ENCODE results near the gene SFT2D1.
"Not testable (repeated sequence)": the region's sequence is repeated elsewhere in the genome, so short reads cannot be mapped to it uniquely, and the experiment has no call there.

SFT2D1 gene

DNA sequence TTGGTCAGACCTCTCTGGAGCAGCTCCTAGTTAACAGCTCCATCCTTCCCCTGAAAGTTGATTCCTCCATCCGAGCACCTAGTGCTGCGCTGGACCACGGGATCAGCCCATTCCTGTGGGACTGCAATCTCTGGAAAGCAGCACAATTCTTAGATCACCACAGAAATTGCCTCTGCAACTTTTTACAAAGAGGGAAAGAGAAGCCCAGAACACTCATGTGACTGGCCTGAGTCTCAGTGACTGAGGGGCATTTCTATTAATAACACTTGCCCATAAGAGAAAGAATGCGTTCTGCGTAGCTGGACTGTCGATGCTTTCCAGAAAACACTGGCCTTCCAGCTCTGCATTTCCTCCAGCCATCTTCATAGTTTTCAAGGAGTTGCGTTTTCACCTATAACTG lies 22.1 kb upstream of the SFT2D1 start:
- DNase-seq (ENCODE audit: low spot score) = no peak

DNA sequence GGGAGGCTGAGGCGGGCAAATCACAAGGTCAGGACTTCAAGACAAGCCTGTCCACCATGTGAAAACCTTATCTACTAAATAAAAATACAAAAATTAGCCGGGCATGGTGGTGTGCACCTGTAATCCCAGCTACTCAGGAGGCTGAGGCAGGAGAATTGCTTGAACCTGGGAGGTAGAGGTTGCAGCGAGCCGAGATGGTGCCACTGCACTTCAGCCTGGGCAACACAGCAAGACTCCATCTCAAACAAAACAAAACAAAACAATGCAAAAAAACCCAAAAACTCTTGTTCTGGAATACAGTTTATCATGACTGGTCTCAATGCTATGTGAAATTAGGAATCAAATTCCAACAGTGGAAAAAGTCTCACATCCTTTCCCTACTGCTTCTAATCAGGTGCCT lies 20.1 kb upstream of the SFT2D1 start:
- DNase-seq (ENCODE audit: low spot score) = not testable (repeated sequence)

DNA sequence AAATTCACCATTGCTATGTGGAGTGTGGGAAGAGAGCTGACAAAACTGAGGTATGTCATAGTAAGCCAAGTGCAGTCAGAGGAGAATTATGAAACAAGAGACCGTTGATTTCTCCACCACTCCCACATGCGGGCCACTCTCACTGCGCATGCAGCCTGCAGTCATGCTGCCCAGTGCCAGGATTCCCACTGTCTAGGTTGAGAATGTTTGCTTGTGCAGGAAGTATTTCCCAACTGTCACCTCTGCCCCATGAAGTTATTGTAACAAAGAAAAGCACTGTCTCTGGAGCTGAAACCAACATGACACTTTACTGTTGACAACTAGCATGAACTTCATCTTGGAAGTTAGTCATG lies 18.7 kb upstream of the SFT2D1 start:
- DNase-seq (ENCODE audit: low spot score) = no peak

DNA sequence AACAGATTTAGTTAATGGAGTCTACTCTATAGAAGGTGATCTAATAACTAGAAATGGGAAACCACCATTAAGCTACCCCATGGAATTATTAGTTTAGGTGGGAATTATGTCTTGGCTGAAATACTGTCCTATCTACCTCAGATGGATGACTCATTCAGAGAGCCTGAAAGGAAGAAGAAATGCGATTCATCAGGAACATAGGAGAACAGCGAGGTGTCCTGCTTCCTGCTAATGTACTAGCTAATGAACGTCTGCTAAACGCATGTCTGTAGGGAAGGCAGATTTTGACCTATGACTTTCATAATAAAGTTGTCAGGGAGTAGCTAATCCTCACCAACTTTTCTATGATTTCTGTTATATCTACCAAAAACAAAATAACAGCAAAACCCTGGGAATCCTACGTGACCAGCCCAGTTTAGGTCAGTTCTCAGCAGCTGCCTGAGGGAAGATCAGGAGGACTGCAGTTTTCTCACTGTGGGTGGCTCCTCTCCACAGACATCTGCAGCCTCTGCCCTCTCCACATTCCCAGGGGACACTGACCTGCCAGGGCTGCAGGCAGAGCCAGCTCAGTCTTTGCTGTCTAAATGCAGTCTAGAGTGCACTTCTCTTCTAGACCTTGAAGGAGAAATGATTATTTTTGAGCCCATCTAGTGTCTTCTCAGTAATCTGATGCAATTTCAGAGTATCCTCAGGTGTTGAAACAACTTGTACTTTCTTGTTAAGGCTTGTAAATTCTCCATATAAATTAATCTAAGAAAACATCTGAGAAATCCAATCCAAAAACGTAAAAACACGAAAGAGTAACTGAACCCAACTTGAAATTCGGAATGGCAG lies 18.1 kb upstream of the SFT2D1 start:
- DNase-seq (ENCODE audit: low spot score) = peak; percentile 55

DNA sequence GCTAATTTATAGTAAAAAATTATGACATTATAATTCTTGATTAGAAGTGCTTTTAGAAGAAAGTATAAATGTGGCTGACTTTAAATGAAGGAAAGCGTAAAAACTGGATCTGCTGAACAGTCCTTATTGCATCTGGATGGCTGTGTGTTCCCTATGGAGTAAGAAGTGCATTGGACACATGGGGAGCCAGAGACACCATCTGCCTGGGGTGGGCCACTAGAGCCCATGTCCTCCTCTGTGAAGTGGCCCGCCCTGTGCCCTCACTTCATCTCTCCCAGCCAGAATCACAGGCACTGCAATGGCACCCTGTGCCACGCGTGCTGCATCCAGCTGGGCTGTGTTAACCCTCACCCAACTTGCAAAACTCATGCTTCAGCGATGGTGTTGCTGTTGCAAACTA lies 13.2 kb upstream of the SFT2D1 start:
- no peak for DNase-seq (ENCODE audit: low spot score)

DNA sequence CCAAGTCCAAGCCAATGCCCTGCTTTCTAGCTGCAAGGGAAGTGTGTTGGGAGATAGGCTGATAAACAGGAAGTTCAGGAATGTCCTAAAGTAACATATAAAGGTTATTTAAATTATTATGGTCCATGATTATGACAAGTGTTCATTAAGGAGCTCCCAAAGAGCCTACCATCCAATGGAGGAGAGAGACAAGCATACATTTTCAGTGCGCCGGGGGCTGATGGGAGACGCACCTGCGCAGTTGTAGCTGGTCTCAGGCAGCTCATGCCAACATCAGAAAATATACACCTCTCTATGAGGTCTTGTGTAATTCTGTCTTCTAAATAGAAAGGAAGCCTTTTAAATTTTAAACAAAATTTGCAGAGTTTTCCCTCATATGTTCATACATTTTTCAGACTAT lies 12.6 kb upstream of the SFT2D1 start:
- DNase-seq (ENCODE audit: low spot score) = no peak

DNA sequence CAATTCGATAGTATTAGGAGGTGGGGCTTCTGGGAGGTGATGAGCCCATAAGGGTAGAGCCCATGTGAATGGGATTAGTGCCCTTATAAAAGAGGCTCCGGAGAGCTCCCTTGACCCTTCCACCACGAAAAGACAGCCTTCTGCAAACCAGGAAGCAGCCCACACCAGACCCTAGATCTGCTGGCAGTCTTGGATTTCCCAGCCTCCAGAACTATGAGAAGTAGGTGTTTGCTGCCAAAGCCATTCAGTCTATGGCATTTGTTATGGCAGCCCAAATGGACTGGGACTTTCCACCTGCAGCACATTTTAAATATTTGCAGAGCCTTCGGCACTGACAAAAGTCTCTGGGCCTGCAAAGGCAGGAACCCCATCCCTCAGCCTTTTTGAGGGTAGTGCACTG lies 11.8 kb upstream of the SFT2D1 start:
- no peak for DNase-seq (ENCODE audit: low spot score)

DNA sequence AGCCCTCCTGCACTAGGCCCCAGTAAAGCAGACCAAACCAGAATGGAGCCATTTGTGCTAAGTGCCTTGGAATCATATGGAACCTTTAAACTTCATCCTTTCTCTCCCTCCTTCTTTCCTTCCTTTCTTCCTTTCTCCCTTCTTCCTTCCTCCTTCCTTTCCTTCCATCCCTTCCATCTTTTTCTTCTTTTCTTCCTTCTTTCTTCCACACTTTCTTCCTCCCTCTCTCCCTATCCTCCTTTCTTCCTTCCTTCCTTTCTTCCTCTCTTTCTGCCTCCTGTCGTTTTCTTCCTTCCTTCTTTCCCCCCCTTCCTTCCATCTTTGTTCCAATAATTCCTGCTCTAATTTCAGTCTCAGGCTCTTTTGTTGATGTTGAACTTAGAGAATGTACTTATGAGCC lies 11.2 kb upstream of the SFT2D1 start:
- no peak for DNase-seq (ENCODE audit: low spot score)

DNA sequence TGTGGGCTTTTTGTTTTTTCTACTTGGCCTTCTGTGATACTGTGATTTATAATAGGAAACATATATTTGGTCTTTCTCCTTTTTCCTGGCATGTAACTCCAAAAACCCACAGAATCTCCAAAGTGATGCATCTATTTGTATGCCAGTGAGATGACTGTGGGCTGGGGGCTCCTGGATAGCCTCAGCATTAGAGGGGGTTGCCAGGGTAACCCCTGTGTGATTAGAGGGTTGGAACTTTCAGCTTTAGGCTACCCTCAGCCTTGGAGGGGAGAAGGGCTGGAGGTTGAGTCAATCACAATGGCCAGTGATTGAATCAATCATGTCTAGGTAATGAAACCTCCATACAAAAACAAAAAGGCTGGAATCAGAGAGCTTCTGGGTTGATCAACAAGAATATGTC lies 10.6 kb upstream of the SFT2D1 start:
- DNase-seq (ENCODE audit: low spot score) = no peak

DNA sequence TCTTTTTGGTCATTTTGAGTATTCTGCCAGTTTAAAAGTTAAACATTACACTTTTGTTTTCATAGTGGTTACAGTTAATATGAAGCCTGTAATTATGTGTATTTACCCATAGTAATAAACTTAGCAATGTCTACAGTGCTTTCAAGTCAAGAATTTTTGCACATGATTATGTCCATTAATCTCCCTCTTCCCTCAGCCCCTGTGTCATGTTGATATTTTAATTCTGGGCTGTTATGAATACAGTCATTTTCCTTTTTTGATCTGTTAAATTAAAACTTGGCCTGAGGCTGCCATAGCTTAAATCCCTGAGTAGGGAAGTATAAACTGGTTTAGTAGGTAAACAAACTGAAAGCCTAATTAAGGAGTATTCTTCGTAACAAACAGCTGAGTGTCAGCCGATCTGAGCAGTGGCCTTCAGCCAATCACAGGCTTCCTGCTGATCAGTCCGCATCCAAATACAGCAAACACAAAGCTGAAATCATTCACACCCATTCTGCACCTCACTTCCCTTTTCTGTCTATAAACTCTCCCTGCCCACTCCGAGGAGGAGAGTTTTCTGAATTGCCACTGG lies 9.5 kb upstream of the SFT2D1 start:
- DNase-seq (ENCODE audit: low spot score) = no peak

DNA sequence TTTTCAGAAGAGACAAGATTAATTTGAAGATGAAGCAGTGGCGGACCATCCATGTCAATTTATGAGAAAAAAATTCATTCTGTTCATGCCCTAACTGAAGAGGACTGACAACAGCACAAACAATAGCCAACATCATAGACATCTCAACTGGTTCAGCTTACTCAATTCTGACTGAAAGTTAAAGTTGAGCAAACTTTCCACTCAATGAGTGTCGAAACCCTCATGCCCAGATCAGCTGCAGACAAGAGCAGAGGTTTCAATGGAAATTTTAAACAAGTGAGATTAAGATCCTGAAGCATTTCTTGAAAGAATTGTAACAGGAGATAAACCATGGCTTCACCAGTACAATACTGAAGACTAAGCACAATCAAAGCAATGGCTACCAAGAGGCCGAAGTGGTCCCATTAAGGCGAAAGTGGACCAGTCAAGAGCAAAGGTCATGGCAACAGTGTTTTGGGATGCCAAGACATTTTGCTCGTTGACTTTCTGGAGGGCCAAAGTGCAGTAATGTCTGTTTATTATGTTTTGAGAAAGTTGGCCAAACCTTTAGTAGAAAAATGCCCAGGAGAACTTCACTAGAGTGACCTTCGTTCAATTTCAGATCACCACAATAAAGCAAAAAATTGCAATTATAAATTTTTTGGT lies 6.1 kb upstream of the SFT2D1 start:
- DNase-seq (ENCODE audit: low spot score) = no peak

DNA sequence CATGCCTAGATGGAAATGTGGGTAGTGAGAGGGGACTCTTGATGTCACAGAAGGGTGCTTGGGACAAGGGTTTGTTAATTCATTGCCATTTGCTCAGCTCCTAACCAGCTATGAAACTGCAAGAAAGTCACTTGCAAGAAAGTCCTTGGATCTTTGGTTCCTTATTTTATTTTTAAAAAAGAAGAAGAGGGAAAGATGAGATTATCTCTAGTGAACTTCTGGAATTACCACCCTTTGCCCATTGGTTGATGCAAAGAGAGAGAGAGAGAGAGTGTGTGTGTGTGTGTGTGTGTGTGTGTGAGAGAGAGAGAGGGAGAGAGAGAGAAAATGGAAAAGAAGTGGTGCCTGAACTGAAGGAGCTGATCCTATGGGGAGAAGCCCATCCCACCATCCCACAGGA lies 4.6 kb upstream of the SFT2D1 start:
- no peak for DNase-seq (ENCODE audit: low spot score)

DNA sequence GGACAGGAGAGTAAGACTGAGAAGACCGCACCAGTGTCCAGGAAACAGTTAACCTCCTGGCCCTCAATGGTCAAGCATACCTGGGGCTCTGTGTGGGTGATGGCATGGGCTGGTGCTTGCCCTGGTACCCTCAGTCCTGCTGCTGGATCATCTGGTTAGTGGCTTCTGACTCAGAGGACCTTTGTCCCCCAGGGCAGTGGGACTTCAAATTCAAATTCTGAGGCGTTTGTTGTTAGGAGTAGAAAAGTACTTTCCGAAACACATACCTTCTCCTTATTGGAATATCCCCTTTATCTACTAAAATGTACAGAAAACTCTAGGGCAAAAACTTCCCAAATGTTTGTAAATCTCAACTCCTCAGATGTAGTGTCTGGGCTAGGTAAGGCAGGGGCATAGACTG lies 4.1 kb upstream of the SFT2D1 start:
- DNase-seq (ENCODE audit: low spot score) = no peak

DNA sequence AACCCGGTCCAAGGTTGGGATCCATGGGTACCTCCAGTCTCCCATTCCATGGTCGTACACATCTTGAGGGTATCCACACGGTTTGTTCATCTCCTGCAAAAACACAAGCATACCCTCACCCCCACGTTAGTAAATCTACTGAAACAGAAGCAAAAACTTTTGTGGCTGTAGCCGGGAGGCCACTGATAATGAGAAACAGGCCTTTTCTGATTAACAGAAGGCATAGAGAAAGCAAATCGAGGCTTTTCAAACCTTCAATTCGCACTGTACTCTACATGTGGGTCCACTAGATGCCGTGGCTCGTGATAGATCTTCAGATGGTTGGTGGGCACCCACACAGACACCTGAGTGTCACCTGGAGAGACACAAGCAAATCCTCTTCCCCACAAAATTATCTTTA lies 3.3 kb upstream of the SFT2D1 start:
- DNase-seq (ENCODE audit: low spot score) = not testable (repeated sequence)

DNA sequence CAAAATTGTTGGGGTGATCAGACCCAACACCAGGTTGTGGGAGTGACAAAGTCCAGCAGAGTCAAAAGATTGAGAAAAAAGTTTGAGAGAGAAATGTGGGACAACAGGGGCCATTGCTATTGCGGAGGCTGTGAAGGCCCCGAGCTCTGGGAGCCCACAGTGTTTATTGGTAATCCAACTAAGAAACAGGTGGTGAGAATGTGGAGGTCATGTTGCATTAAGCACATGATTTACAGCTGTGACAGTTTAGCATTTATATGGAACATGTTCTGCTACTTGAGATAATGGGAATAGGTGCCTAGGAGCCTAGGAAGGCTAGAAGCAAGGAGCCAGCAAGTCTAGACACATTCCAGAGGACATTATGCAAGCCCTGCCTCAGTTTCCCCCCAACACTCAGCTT lies 2.6 kb upstream of the SFT2D1 start:
- DNase-seq (ENCODE audit: low spot score) = not testable (repeated sequence)

DNA sequence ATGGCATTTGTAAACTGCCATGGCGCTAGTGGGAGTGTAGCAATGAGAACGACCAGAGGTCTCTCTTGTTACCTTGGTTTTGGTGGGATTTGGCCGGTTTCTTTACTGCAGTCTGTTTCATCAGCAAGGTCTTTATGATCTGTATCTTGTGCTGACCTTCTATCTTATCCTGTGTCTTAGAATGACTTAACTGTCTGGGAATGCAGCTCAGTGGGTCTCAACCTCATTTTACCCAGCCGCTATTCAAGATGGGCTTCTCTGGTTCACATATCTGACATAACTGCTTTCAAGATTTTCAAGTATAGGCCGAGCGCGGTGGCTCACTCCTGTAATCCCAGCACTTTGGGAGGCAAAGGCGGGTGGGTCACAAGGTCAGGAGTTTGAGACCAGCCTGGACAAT lies 1.9 kb upstream of the SFT2D1 start:
- peak; percentile 30 for DNase-seq (ENCODE audit: low spot score)

DNA sequence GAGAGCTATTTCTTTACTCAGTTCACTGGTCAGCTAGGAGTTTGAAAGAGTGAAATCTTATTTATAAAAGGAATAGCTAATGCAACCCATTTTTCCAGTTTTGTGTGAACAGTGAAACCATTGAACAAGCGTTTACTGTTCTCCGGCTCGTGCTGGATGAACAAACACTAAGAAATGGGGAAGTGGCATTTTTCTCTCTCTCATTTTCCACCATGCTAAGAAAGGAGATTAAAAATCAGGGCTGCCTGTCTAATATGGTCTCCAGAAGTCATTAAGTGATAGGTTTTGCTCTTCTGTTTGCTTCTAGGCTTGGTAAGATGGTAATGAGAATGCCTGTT lies 774 bp upstream of the SFT2D1 start:
- no peak for DNase-seq (ENCODE audit: low spot score)

DNA sequence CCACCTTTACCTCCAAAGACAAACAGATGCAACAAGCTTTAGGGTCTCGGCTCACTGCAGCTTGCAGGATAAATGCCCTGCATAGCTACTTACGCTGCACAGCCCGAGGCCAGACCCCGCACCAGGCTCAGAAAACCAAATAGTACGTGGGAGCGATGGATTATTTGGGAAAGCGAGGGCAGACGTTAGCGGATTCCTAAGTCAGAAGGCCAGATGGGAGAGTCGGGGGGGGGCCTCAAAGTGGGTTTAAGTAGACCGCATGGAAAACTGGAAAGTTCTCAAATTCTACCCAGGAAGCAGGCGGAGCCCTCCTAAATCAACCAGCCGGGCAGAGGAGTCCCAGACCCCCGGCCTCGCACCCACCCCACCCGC lies 382 bp downstream of the SFT2D1 start:
- DNase-seq (ENCODE audit: low spot score) = no peak

DNA sequence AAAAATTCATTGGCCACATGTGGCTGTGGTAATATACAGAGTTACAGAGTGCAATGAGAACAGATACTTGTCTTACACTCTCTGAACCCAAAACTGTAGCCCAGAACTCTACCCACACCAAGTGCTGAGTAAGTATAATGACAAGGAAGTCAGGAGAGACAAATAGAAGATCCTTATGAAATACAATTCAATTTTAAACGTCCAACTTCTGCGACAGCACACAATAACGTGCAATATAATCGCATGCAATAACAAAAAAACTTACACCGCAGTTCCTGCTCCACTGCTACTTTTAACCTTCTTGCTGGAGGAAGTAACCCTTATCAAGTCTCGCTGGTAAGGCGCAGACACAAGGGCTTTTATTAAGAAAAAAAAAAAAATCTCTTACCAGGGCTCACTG lies 881 bp downstream of the SFT2D1 start:
- DNase-seq (ENCODE audit: low spot score) = no peak

DNA sequence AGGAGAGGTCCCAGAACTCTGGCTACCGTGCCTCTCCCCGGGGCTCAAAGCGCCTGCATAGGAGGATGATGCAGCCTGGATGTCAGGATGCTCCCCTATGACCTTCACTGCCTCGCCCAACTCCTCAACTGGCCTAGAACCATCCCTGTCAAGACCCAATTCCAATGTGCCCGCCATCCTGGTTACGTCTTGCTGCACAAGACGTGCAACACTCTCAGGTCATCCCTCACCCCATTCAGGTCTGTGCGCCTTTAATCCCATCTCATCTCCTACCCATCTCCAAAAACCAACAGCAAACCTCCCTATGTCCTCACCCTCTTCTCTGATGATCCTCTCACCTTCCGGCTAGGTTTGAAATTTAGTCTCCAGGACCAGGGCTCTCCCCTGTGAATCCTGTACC lies 3.5 kb downstream of the SFT2D1 start:
- no peak for DNase-seq (ENCODE audit: low spot score)

DNA sequence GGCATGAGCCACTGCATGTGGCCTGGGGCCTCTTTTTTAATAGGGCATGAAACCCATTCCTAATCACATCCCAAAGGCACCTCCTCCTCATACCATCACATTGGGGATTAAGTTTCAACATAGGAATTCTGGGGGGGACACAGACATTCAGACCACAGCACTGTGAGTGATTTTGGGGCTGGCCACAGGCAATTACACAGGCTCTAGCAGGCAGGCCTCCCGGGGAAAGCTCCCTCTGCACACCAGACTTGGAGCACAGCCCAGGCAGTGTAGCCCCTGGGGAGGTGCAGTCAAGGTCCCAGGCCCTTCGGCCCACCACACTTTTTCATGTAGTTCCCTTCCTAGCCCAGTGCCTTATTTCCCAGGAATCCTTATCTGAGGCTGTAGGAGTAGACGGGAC lies 5.5 kb downstream of the SFT2D1 start:
- no peak for DNase-seq (ENCODE audit: low spot score)

DNA sequence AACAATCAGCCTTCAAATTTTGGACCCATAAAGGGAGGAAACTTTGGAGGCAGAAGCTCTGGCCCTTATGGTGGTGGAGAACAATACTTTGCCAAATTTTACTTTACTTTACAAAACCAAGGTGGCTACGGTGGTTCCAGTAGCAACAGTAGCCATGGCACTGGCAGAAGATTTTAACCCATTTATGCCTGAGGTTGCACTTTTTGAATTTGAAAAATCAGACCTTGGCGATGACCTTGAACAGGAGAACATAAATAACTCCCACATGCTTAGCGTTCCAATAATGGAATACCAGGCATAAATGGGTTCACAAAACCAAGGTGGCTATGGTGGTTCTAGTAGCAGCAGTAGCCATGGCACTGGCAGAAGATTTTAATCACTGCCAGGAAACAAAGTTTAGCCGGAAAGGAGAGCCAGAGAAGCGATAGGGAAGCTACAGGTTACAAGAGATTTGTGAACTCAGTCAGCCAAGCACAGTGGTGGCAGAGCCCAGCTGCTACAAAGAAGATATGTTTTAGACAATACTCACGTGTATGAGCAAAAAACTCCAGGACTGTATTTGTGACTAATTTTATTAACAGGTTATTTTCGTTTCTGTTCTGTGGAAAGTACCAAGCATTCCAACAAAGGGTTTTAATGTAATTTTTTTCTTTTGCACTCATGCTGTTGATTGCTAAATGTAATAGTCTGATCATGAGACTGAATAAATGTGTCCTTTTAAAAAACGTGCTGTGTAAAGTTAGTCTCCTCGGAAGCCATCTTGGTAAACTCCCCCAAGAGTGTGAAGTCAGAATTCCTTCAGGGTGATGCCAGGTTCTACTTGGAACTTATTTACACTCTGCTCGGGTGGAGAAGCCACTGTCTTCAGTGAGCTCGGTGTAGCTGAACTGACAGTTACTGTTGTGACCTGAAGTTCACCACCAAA lies 6.7 kb downstream of the SFT2D1 start:
- DNase-seq (ENCODE audit: low spot score) = no peak

DNA sequence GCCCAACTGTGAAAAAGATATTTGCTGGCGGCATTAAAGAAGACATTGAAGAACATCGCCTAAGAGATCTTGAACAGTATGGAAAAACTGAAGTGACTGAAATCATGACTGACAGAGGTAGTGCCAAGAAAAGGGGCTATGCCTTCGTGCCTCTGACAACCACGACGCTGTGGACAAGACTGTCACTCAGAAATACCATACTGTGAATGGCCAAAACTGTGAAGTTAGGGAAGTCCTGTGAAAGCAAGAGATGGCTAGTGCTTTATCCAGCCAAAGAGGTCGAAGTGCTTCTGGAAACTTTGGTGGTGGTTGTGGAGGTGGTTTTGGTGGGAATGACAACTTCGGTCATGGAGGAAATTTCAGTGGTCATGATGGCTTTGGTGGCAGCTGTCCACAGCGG lies 7.5 kb downstream of the SFT2D1 start:
- DNase-seq (ENCODE audit: low spot score) = no peak

Data from kidney tubule cell (primary cell).